Fibroblast of skin of left biceps (primary cell): Measurements from ENCODE around the gene DUSP2.

Experiments used
- DNase-seq, 2 experiments: peaks; one replicate each; pipeline ENCODE4 v3.0.0-alpha.2; 2013; ENCODE audit warnings: low read depth in 2 of 2

Gene DUSP2

GRCh38 chr2:96145036-96145847 is at the start of gene DUSP2:
Gene DUSP2, minus strand, starts transcription at chr2:96145440. Its CDS starts 86 bp downstream, at chr2:96145354.
- DNase-seq, result peak in 1 of 2 experiments; percentile 26

- no peak for DNase-seq
These were observed 46.9 kb upstream of the DUSP2 start for GRCh38 chr2:96191937-96192670.

GRCh38 chr2:96188821-96189526 is 43.7 kb upstream of the DUSP2 start:
- DNase-seq, result no peak

GRCh38 chr2:96186562-96186961 is 41.3 kb upstream of the DUSP2 start:
- no peak for DNase-seq

GRCh38 chr2:96185516-96185915 is 40.3 kb upstream of the DUSP2 start:
- DNase-seq, result no peak

- no peak for DNase-seq
These were observed 39.7 kb upstream of the DUSP2 start for GRCh38 chr2:96184989-96185388.

- DNase-seq, result no peak
These were observed 38.9 kb upstream of the DUSP2 start for GRCh38 chr2:96184188-96184587.

- DNase-seq, result no peak
These were observed 36.3 kb upstream of the DUSP2 start for GRCh38 chr2:96181529-96181928.

GRCh38 chr2:96180521-96180920 is 35.3 kb upstream of the DUSP2 start:
- no peak for DNase-seq

- DNase-seq, result no peak
These were observed 34.8 kb upstream of the DUSP2 start for GRCh38 chr2:96180002-96180401.

GRCh38 chr2:96176661-96177060 is 31.4 kb upstream of the DUSP2 start:
- DNase-seq, result no peak

GRCh38 chr2:96175951-96176350 is 30.7 kb upstream of the DUSP2 start:
- no peak for DNase-seq

GRCh38 chr2:96174251-96175144 is 29.3 kb upstream of the DUSP2 start:
- no peak for DNase-seq

GRCh38 chr2:96171831-96172230 is 26.6 kb upstream of the DUSP2 start:
- no peak for DNase-seq

- no peak for DNase-seq
These were observed 25.4 kb upstream of the DUSP2 start for GRCh38 chr2:96170626-96171025.

- DNase-seq, result no peak
These were observed 24.7 kb upstream of the DUSP2 start for GRCh38 chr2:96169868-96170507.

- DNase-seq, result no peak
These were observed 22.3 kb upstream of the DUSP2 start for GRCh38 chr2:96167407-96168013.

- DNase-seq, result no peak
These were observed 19.4 kb upstream of the DUSP2 start for GRCh38 chr2:96164459-96165184.

GRCh38 chr2:96163768-96164429 is 18.7 kb upstream of the DUSP2 start:
- DNase-seq, result no peak
